Neuronal stem cell (in vitro differentiated cells): ENCODE data around the gene RNF43.

Source experiments
- DNase-seq: peaks from one replicate; pipeline ENCODE4 v3.0.0-alpha.2; 2013; ENCODE audit warnings: low spot score
- H2AFZ ChIP-seq: one replicate; pipeline ENCODE4 v1.6.1; 2013; ENCODE audit warnings: mild to moderate bottlenecking, low read length, inconsistent platforms
- H2AK5ac ChIP-seq: 2 replicates; pipeline ENCODE4 v1.6.1; 2013; ENCODE audit warnings: low read depth, mild to moderate bottlenecking, inconsistent platforms, low read length, moderate library complexity, mixed read lengths
- H2BK120ac ChIP-seq: 2 replicates; pipeline ENCODE4 v1.6.1; 2013; ENCODE audit warnings: low read depth, mild to moderate bottlenecking, inconsistent platforms, low read length, moderate library complexity, mixed read lengths
- H2BK12ac ChIP-seq: one replicate; pipeline ENCODE4 v1.6.1; 2013; ENCODE audit warnings: low read length, inconsistent platforms
- H2BK15ac ChIP-seq: 2 replicates; pipeline ENCODE4 v1.6.1; 2013; ENCODE audit warnings: mild to moderate bottlenecking, low read length, inconsistent platforms, mixed read lengths
- H2BK5ac ChIP-seq: one replicate; pipeline ENCODE4 v1.6.1; 2013; ENCODE audit warnings: inconsistent platforms, mild to moderate bottlenecking, low read length, moderate library complexity
- H3K14ac ChIP-seq: one replicate; pipeline ENCODE4 v1.6.1; 2013; ENCODE audit warnings: low read length, inconsistent platforms
- H3K18ac ChIP-seq: 2 replicates; pipeline ENCODE4 v1.6.1; 2013; ENCODE audit warnings: low read length, inconsistent platforms
- H3K23ac ChIP-seq: 2 replicates; pipeline ENCODE4 v1.6.1; 2013; ENCODE audit warnings: low read depth, mild to moderate bottlenecking, mixed read lengths, low read length, inconsistent platforms; ENCODE audit not compliant: poor library complexity
- H3K27ac ChIP-seq: replicated peaks from 3 replicates; pipeline ENCODE4 v1.5.1; 2013; ENCODE audit warnings: low read length, inconsistent platforms
- H3K27me3 ChIP-seq, 3 experiments: 2 replicates each; pipeline ENCODE4 v1.6.1; 2013; ENCODE audit warnings: low read length in 3 of 3, mild to moderate bottlenecking in 2 of 3, inconsistent platforms in 1 of 3, low read depth in 1 of 3, mixed read lengths in 1 of 3, moderate library complexity in 1 of 3; ENCODE audit not compliant: control insufficient read depth in 3 of 3, insufficient read depth in 3 of 3
- H3K36me3 ChIP-seq, 2 donors: replicated peaks in 1 of 2; 2 replicates each; pipeline ENCODE4 v1.6.1; 2013; ENCODE audit warnings: low read length in 2 of 2; ENCODE audit not compliant: control insufficient read depth in 2 of 2, insufficient read depth in 2 of 2
- H3K4ac ChIP-seq: 2 replicates; pipeline ENCODE4 v1.6.1; 2013; ENCODE audit warnings: inconsistent platforms, mild to moderate bottlenecking, low read length, moderate library complexity
- H3K4me1 ChIP-seq, 2 donors: 1 replicate in 1 of 2; 2 replicates in 1 of 2; pipeline ENCODE4 v1.6.1; 2013; ENCODE audit warnings: low read length in 2 of 2, low read depth in 1 of 2; ENCODE audit not compliant: control insufficient read depth in 2 of 2, insufficient read depth in 1 of 2
- H3K4me2 ChIP-seq: one replicate; pipeline ENCODE4 v1.6.1; 2013; ENCODE audit warnings: mild to moderate bottlenecking, low read length, inconsistent platforms; ENCODE audit not compliant: insufficient read depth, poor library complexity, severe bottlenecking
- H3K4me3 ChIP-seq, 2 donors: 2 replicates each; pipeline ENCODE4 v1.5.1; 2013; ENCODE audit warnings: low read length in 2 of 2, mild to moderate bottlenecking in 2 of 2, inconsistent platforms in 1 of 2, moderate library complexity in 1 of 2
- H3K79me1 ChIP-seq: one replicate; pipeline ENCODE4 v1.6.1; 2013; ENCODE audit warnings: low read depth, mild to moderate bottlenecking, inconsistent platforms, low read length, moderate library complexity
- H3K9ac ChIP-seq: one replicate; pipeline ENCODE4 v1.6.1; 2013; ENCODE audit warnings: mild to moderate bottlenecking, low read depth, low read length, inconsistent platforms; ENCODE audit not compliant: poor library complexity
- H3K9me3 ChIP-seq, 2 donors: replicated peaks in 1 of 2; 2 replicates each; pipeline versions ENCODE3 to v1.6.1; 2013; ENCODE audit warnings: low read length in 2 of 2, mild to moderate bottlenecking in 2 of 2, inconsistent platforms in 1 of 2, low read depth in 1 of 2, mixed read lengths in 1 of 2, moderate library complexity in 1 of 2; ENCODE audit not compliant: control insufficient read depth in 2 of 2, insufficient read depth in 1 of 2
- H4K8ac ChIP-seq: one replicate; pipeline ENCODE4 v1.6.1; 2013; ENCODE audit warnings: low read depth, mild to moderate bottlenecking, inconsistent platforms, low read length, moderate library complexity
- H4K91ac ChIP-seq: one replicate; pipeline ENCODE4 v1.6.1; 2013; ENCODE audit warnings: low read length, low read depth, mild to moderate bottlenecking, inconsistent platforms; ENCODE audit not compliant: poor library complexity
- WGBS, 2 donors: extraction: QIAGEN DNeasy Blood & Tissue Kit; methylation state at CpG; one replicate each; pipeline ENCODE4 v1.1.7; 2013; ENCODE audit warnings: missing lambda C conversion rate in 2 of 2, mixed read lengths in 1 of 2; ENCODE audit not compliant: insufficient read length in 2 of 2, insufficient replicate concordance in 1 of 2; ENCODE audit errors: extremely low coverage in 2 of 2; 5-methylcytosine and 5-hydroxymethylcytosine counted together

Gene RNF43

GRCh38 chr17:58376472-58377000, 40.8 kb downstream of the RNF43 start:
- no peak overlapping the region for H3K4ac ChIP-seq

GRCh38 chr17:58375811-58376210, 41.5 kb downstream of the RNF43 start:
- no peak overlapping the region for H3K27ac ChIP-seq
- peak overlapping the region; percentile 23 for H3K18ac ChIP-seq
- H2BK12ac ChIP-seq = no peak overlapping the region
- H2AK5ac ChIP-seq = no peak overlapping the region
- no peak overlapping the region for H2BK120ac ChIP-seq
- no peak overlapping the region for H2BK15ac ChIP-seq
- no peak overlapping the region for H2BK5ac ChIP-seq
- H3K9me3 ChIP-seq = no peaks in the 10 kb centered on the region
- H2AFZ ChIP-seq = peak overlapping the region; percentile 62
- H3K4me1 ChIP-seq = peaks cover 0 to 6% of the 10 kb centered on the region in 2 donors
- H3K36me3 ChIP-seq = no peaks in the 10 kb centered on the region
- H3K4me2 ChIP-seq = no peak overlapping the region
- H4K91ac ChIP-seq = no peak overlapping the region
- H3K27me3 ChIP-seq = no peaks in the 10 kb centered on the region
- no peak overlapping the region for H3K9ac ChIP-seq
- WGBS, 2 donors = no CpG with 5 or more reads among the region's 2 CpGs
- H3K4me3 ChIP-seq = no peak overlapping the region
- H3K14ac ChIP-seq = no peak overlapping the region
- H3K79me1 ChIP-seq = no peaks in the 10 kb centered on the region
- H3K4ac ChIP-seq = no peak overlapping the region
- DNase-seq = no peak
- H4K8ac ChIP-seq = no peak overlapping the region
- H3K23ac ChIP-seq = no peak overlapping the region

More at GRCh38 chr17:58376472-58377000, 40.8 kb downstream of the RNF43 start:
- H2BK12ac ChIP-seq = no peak overlapping the region
- H3K23ac ChIP-seq = no peak overlapping the region
- H3K9me3 ChIP-seq = no peaks in the 10 kb centered on the region
- H3K4me2 ChIP-seq = no peak overlapping the region
- no peak overlapping the region for H2BK120ac ChIP-seq
- no peak overlapping the region for H2BK15ac ChIP-seq
- H4K91ac ChIP-seq = no peak overlapping the region
- WGBS, 2 donors = no CpG with 5 or more reads among the region's 4 CpGs
- no peak overlapping the region for H3K27ac ChIP-seq
- H3K36me3 ChIP-seq = no peaks in the 10 kb centered on the region
- H3K14ac ChIP-seq = no peak overlapping the region
- H3K27me3 ChIP-seq = no peaks in the 10 kb centered on the region
- H3K4me1 ChIP-seq = peaks cover 0 to 6% of the 10 kb centered on the region in 2 donors
- no peak overlapping the region for H2AK5ac ChIP-seq
- H3K18ac ChIP-seq = no peak overlapping the region
- H3K79me1 ChIP-seq = no peaks in the 10 kb centered on the region
- no peak overlapping the region for H3K4me3 ChIP-seq
- no peak overlapping the region for H4K8ac ChIP-seq
- no peak overlapping the region for H3K9ac ChIP-seq
- no peak overlapping the region for H2AFZ ChIP-seq
- no peak overlapping the region for H2BK5ac ChIP-seq
- no peak for DNase-seq

GRCh38 chr17:58375256-58375655, 42.1 kb downstream of the RNF43 start:
- Histone ChIP-seq H3K4me2 (no peak overlapping the region), H3K18ac (no peak overlapping the region), H2BK12ac (no peak overlapping the region), H3K9ac (no peak overlapping the region), H3K4me1 (peaks cover 0 to 6% of the 10 kb centered on the region in 2 donors), H4K91ac (no peak overlapping the region), H2BK5ac (no peak overlapping the region), H3K9me3 (no peaks in the 10 kb centered on the region), H3K27ac (no peak overlapping the region), H3K14ac (no peak overlapping the region), H3K79me1 (no peaks in the 10 kb centered on the region), H2BK120ac (no peak overlapping the region), H3K36me3 (no peaks in the 10 kb centered on the region), H2BK15ac (no peak overlapping the region), H3K4me3 (no peak overlapping the region), H2AK5ac (no peak overlapping the region), H3K23ac (no peak overlapping the region), H2AFZ (no peak overlapping the region), H3K4ac (no peak overlapping the region), H4K8ac (no peak overlapping the region), H3K27me3 (no peaks in the 10 kb centered on the region)
- no peak for DNase-seq
- WGBS, 2 donors = no CpG with 5 or more reads among the region's 5 CpGs

GRCh38 chr17:58373923-58374322, 43.4 kb downstream of the RNF43 start:
- H3K9me3 ChIP-seq = no peaks in the 10 kb centered on the region
- H3K36me3 ChIP-seq = no peaks in the 10 kb centered on the region
- H3K27ac ChIP-seq = no peak overlapping the region
- H3K14ac ChIP-seq = no peak overlapping the region
- H2BK12ac ChIP-seq = no peak overlapping the region
- H2BK120ac ChIP-seq = no peak overlapping the region
- no peak overlapping the region for H2BK15ac ChIP-seq
- H3K79me1 ChIP-seq = no peaks in the 10 kb centered on the region
- no peak overlapping the region for H3K23ac ChIP-seq
- no peak overlapping the region for H3K4me3 ChIP-seq
- H3K18ac ChIP-seq = no peak overlapping the region
- H4K91ac ChIP-seq = no peak overlapping the region
- no peak overlapping the region for H3K9ac ChIP-seq
- H3K4me1 ChIP-seq = peaks cover 0 to 6% of the 10 kb centered on the region in 2 donors
- no peak overlapping the region for H2AFZ ChIP-seq
- H3K27me3 ChIP-seq = no peaks in the 10 kb centered on the region
- H2AK5ac ChIP-seq = no peak overlapping the region
- H2BK5ac ChIP-seq = no peak overlapping the region
- no peak overlapping the region for H4K8ac ChIP-seq
- no peak for DNase-seq
- H3K4me2 ChIP-seq = no peak overlapping the region
- WGBS, 2 donors = no CpG with 5 or more reads among the region's 1 CpG
- H3K4ac ChIP-seq = no peak overlapping the region
